Testis (tissue), 3 donors: ENCODE results near the gene SDK1. TPM values are rescaled to one million over a fixed set of nuclear protein-coding genes. Genes with fewer than 3 reads are reported as not detected.

Experiments
- DNase-seq: peaks from one replicate; pipeline ENCODE4 v3.0.0-alpha.2; 2019
- H3K27ac ChIP-seq, 2 donors: fragments of 200-600 bp; sonication (generic); one replicate each; pipeline ENCODE4 v1.5.1; 2019
- H3K27me3 ChIP-seq: fragments of 200-600 bp; sonication (generic); one replicate; pipeline ENCODE4 v1.5.1; 2019
- H3K36me3 ChIP-seq: fragments of 200-600 bp; sonication (generic); one replicate; pipeline ENCODE4 v1.5.1; 2017; ENCODE audit warnings: low read depth; ENCODE audit errors: missing control alignments
- H3K4me1 ChIP-seq: fragments of 200-600 bp; sonication (generic); one replicate; pipeline ENCODE4 v1.5.1; 2019
- H3K4me3 ChIP-seq, 2 donors: fragments of 200-600 bp; sonication (generic); one replicate each; pipeline ENCODE4 v1.5.1; 2017 to 2019
- H3K9me3 ChIP-seq: fragments of 200-600 bp; sonication (generic); one replicate; pipeline ENCODE4 v1.5.1; 2017
- POLR2A ChIP-seq: fragments of 450-650 bp; IDR thresholded peaks from one replicate; pipeline ENCODE4 v1.6.1; 2017; ENCODE audit warnings: antibody characterized with exemption, mild to moderate bottlenecking, moderate library complexity
- WGBS, 2 donors: methylation state at CpG; one replicate each; pipeline ENCODE4 v1.1.5; 2018; 5-methylcytosine and 5-hydroxymethylcytosine counted together
- intact Hi-C: fragments of 100-400 bp; cut with DNase I; formaldehyde crosslinking; loops from one replicate; pipeline ENCODE4 v1.15.1; 2023; ENCODE audit warnings: low total_unique reads
- polyA plus RNA-seq: library from polyadenylated mRNA; stranded (reverse); fragments of 350-450 nt; fragmentation: Illumina TruSeq; extraction: RNeasy Lipid Tissue Mini Kit (QIAGEN cat#74804); gene quantifications from one replicate; pipeline ENCODE4 v1.2.3, GENCODE V29; 2014; ENCODE audit warnings: low read depth, low replicate concordance; ENCODE audit not compliant: insufficient read depth
- total RNA-seq, 2 donors: library from RNA; depleted of rRNA; stranded (reverse); fragments of >200 nt; gene quantifications; one replicate each; pipeline ENCODE4 v1.2.3, GENCODE V29; 2016
- TF ChIP-seq, protein P1 (sequence below), 3 experiments: fragments of 450-650 bp in 2 of 3; fragments of 200-600 bp in 1 of 3; sonication (generic) in 1 of 3; IDR thresholded peaks; one replicate each; pipeline ENCODE4 v1.5.1; 2016 to 2019; ENCODE audit warnings: antibody characterized with exemption in 3 of 3, mild to moderate bottlenecking in 2 of 3, moderate library complexity in 1 of 3

Gene SDK1
- total and polyA plus RNA-seq, 3 donors from 2014 or later = 20.0 to 36.2 (median 24.9) TPM

DNA sequence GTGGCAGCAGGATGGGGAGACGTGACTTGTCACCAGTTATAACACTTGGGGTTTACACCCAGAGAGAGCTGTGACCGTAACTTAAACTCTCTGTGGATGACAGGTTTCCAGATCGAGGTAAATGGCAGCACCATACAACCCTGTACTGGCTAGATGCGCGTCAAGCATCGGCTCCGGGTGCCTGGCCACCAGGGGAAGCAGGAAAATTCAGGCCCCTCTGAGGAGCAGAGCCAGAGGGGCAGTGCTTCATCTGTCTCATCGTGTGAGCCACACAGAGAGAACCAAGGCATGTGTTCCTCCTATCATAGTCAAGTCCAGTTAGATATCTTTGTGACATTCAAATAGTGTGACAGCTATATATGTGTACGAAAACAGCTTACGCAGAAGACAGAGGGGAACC is 728.9 kb downstream of the SDK1 start:
- intact Hi-C loops = no loop called here
- Histone ChIP-seq H3K36me3 (no peaks in the 10 kb centered on the region), H3K27me3 (no peaks in the 10 kb centered on the region), H3K9me3 (no peaks in the 10 kb centered on the region), H3K4me3 (no peak overlapping the region), H3K4me1 (no peaks in the 10 kb centered on the region), H3K27ac (no peak overlapping the region)
- TF ChIP-seq POLR2A = no peak
- TF ChIP-seq, protein P1, sequence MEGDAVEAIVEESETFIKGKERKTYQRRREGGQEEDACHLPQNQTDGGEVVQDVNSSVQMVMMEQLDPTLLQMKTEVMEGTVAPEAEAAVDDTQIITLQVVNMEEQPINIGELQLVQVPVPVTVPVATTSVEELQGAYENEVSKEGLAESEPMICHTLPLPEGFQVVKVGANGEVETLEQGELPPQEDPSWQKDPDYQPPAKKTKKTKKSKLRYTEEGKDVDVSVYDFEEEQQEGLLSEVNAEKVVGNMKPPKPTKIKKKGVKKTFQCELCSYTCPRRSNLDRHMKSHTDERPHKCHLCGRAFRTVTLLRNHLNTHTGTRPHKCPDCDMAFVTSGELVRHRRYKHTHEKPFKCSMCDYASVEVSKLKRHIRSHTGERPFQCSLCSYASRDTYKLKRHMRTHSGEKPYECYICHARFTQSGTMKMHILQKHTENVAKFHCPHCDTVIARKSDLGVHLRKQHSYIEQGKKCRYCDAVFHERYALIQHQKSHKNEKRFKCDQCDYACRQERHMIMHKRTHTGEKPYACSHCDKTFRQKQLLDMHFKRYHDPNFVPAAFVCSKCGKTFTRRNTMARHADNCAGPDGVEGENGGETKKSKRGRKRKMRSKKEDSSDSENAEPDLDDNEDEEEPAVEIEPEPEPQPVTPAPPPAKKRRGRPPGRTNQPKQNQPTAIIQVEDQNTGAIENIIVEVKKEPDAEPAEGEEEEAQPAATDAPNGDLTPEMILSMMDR (IDR thresholded peaks at IDR 0.05) = no peak
- DNase-seq = no peak
- 93 to 96% methylated on average over 10 of the region's 10 CpGs for WGBS, 2 donors

DNA sequence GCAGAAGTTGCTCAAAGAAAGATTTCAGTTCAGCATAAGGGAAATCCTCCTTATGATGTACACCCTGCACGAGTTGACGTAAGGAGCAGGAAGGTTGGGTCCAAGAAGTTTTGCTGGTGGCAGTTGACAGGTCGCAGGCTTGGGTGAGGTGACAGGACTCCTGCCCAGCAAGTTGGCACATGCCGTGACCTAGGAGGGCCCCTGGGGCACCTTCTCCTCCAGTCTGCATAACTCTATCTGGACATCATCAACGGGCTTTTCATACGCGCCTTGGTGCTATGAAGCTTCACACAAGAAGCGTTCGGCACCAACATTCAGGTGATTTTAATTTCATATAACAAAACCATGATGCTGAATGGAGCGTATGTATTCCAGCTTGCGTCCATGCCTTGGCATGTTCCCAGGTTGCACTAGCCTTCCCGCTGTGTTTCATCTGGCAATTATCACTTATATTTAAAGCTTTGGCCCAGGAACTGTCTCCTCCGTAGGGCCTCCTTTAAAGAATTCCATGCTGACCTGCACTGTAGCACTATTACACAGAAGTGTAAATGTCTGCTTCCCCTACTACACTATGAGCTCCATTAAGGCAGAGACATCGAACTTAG is 729.4 kb downstream of the SDK1 start:
- Histone ChIP-seq H3K27ac (no peak overlapping the region), H3K9me3 (no peaks in the 10 kb centered on the region), H3K36me3 (no peaks in the 10 kb centered on the region), H3K27me3 (no peaks in the 10 kb centered on the region), H3K4me3 (no peak overlapping the region), H3K4me1 (no peaks in the 10 kb centered on the region)
- TF ChIP-seq, protein P1 (IDR thresholded peaks at IDR 0.05) = no peak
- no peak for TF ChIP-seq POLR2A
- intact Hi-C loops = no loop called here
- 84 to 91% methylated on average over 14 of the region's 14 CpGs for WGBS, 2 donors
- DNase-seq = no peak

DNA sequence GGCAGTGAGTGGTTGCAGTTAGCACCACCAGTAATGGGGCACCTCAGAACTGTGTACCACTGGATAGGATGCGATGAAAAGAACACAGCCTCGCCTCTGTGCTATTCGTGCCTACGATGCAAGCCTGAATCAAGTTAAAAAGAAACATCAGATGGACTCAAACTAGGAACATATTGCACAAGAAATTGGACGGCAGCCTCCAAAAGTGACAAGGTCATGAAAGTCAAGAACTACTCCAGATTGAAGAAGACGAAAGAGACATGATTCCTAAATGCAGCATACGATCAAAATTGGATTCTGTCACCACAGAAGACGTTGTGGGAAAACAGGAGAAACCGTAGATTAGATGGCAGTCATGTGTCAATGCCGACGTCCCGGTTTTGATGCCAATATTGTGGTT is 732.9 kb downstream of the SDK1 start:
- no peaks in the 10 kb centered on the region for H3K36me3 ChIP-seq
- intact Hi-C loops = no loop called here
- H3K4me3 ChIP-seq = no peak overlapping the region
- H3K27ac ChIP-seq = no peak overlapping the region
- DNase-seq = no peak
- WGBS, 2 donors = 84 to 89% methylated on average over 12 of the region's 12 CpGs
- H3K9me3 ChIP-seq = no peaks in the 10 kb centered on the region
- no peaks in the 10 kb centered on the region for H3K4me1 ChIP-seq
- TF ChIP-seq, protein P1 (IDR thresholded peaks at IDR 0.05) = no peak
- no peak for TF ChIP-seq POLR2A
- no peaks in the 10 kb centered on the region for H3K27me3 ChIP-seq

DNA sequence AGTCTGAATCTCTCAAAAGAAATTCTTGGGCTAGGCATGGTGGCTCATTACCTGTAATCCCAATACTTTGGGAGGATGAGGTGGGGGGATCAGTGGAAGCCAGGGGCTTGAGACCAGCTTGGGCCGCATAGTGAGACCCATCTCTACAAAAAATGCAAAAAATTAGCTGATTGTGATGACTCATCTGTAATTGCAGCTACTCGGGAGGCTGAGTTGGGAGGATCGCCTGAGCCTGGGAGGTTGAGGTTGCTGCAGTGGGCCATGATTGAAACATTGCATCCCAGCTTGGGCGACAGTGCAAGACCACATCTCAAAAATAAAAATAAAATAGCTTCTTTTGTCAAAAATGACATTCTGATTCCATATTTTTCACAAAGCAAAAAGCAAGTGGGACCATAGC is 736.3 kb downstream of the SDK1 start:
- intact Hi-C loops = no loop called here
- no peaks in the 10 kb centered on the region for H3K27me3 ChIP-seq
- 89 to 99% methylated on average over 4 of the region's 4 CpGs for WGBS, 2 donors
- DNase-seq = no peak
- H3K9me3 ChIP-seq = no peaks in the 10 kb centered on the region
- H3K27ac ChIP-seq = no peak overlapping the region
- TF ChIP-seq, protein P1 (IDR thresholded peaks at IDR 0.05) = no peak
- TF ChIP-seq POLR2A = no peak
- no peak overlapping the region for H3K4me3 ChIP-seq
- no peaks in the 10 kb centered on the region for H3K4me1 ChIP-seq
- H3K36me3 ChIP-seq = no peaks in the 10 kb centered on the region

DNA sequence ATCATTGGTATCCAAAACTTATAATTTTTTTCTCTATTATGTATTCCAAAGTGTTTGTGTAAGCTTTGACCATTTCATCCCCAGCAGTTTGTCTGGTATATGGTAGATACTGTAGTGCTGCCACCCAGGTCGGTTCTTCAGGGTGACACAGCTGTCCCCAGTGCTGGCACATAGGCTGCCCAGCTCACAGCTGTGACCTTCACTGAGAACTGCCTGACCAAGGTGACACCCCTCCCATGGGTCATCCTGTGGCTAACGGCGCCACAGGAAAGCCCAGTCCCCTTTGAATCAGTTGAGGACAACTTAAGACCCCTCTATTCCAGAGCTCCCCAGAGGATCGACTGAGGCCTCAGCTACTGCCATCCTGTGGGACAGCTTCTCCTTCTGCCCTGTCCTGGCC is 736.8 kb downstream of the SDK1 start:
- H3K4me3 ChIP-seq = no peak overlapping the region
- TF ChIP-seq, protein P1 (IDR thresholded peaks at IDR 0.05) = no peak
- no peak for TF ChIP-seq POLR2A
- H3K27ac ChIP-seq = no peak overlapping the region
- H3K27me3 ChIP-seq = no peaks in the 10 kb centered on the region
- H3K4me1 ChIP-seq = no peaks in the 10 kb centered on the region
- intact Hi-C loops = no loop called here
- no peaks in the 10 kb centered on the region for H3K36me3 ChIP-seq
- H3K9me3 ChIP-seq = no peaks in the 10 kb centered on the region
- no peak for DNase-seq
- WGBS, 2 donors = 90 to 93% methylated on average over 4 of the region's 4 CpGs
